Measurements from ENCODE around the gene MAP3K13. TPM values are rescaled to one million over a fixed set of nuclear protein-coding genes. Genes with fewer than 3 reads are reported as not detected.
"Not testable (repeated sequence)": the region's sequence is repeated elsewhere in the genome, so short reads cannot be mapped to it uniquely, and the experiment has no call there.

Gene MAP3K13
- total RNA-seq, 2 experiments from 2014 or later: 14.3 to 17.6 TPM

DNA sequence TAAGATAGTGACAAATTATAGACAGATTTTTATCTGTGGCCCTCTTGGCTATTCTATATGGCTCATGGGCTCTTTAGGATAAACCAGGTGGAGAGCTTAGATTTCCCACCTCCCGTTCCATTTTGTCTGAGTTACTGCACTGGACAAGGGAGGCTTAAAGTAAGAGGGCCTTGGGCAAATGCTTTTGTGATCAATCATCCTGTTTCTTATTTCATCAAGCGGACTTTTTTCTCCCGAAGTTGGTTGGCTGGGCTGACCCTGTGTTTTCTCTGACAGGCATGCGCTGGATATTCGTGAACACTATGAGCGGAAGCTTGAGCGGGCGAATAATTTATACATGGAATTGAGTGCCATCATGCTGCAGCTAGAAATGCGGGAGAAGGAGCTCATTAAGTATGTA, 102.5 kb downstream of the MAP3K13 start:
- Mint-ChIP-seq H3K27me3 (no peaks in the 10 kb centered on the region), H3K36me3 (ENCODE audit: low read depth) (peaks cover 2% of the 10 kb centered on the region), H3K27ac (no peak overlapping the region), H3K9me3 (ENCODE audit: low read depth) (no peaks in the 10 kb centered on the region), H3K4me1 (no peaks in the 10 kb centered on the region), H3K4me3 (no peak overlapping the region)
- intact Hi-C loops (cut with DNase I, micrococcal nuclease): no loop called here
- ChIA-PET POLR2A (no interaction called here), CTCF (no interaction called here)
- no peak for ATAC-seq
- DNase-seq: no peak

- intact Hi-C loops (cut with DNase I, micrococcal nuclease); ATAC-seq; POLR2A ChIA-PET; DNase-seq; H3K27me3 Mint-ChIP-seq; H3K27ac Mint-ChIP-seq; H3K4me1 Mint-ChIP-seq; H3K9me3 Mint-ChIP-seq (ENCODE audit: low read depth); H3K36me3 Mint-ChIP-seq (ENCODE audit: low read depth); H3K4me3 Mint-ChIP-seq: not testable (repeated sequence)
- CTCF ChIA-PET: interaction anchor here (0.7 kb wide), 1 partner anchor 158 kb away, joined by 4 read pairs; no protein-coding TSS in a partner anchor
Measured at GRCh38 chr3:185466123-185466522, 103.2 kb downstream of the MAP3K13 start.

- POLR2A ChIA-PET: interaction anchor here (1.2 kb wide), 1 partner anchor 19 kb away, joined by 3 read pairs; no protein-coding TSS in a partner anchor
- H3K36me3 Mint-ChIP-seq (ENCODE audit: low read depth): peaks cover 10% of the 10 kb centered on the region
- ATAC-seq (no peak), DNase-seq (no peak)
- no peaks in the 10 kb centered on the region for H3K27me3 Mint-ChIP-seq
- H3K4me1 Mint-ChIP-seq: no peaks in the 10 kb centered on the region
- no peaks in the 10 kb centered on the region for H3K9me3 Mint-ChIP-seq (ENCODE audit: low read depth)
- H3K4me3 Mint-ChIP-seq: no peak overlapping the region
- no peak overlapping the region for H3K27ac Mint-ChIP-seq
- intact Hi-C loops (cut with DNase I, micrococcal nuclease): no loop called here
- CTCF ChIA-PET: interaction anchor here (0.5 to 1.1 kb wide), 4 partner anchors 11 to 103 kb away, joined by 3 read pairs; no protein-coding TSS in a partner anchor
Measured at GRCh38 chr3:185469542-185469941, 106.6 kb downstream of the MAP3K13 start.

GRCh38 chr3:185470323-185470722, 107.4 kb downstream of the MAP3K13 start:
- no peaks in the 10 kb centered on the region for H3K27me3 Mint-ChIP-seq
- DNase-seq: no peak
- no peak for ATAC-seq
- H3K36me3 Mint-ChIP-seq (ENCODE audit: low read depth): peaks cover 10% of the 10 kb centered on the region
- H3K4me1 Mint-ChIP-seq: no peaks in the 10 kb centered on the region
- CTCF ChIA-PET: interaction anchor here (0.7 to 1.0 kb wide), 2 partner anchors 89 to 103 kb away, joined by 3 read pairs; no protein-coding TSS in a partner anchor
- intact Hi-C loops (cut with DNase I, micrococcal nuclease): no loop called here
- no peaks in the 10 kb centered on the region for H3K9me3 Mint-ChIP-seq (ENCODE audit: low read depth)
- no peak overlapping the region for H3K27ac Mint-ChIP-seq
- H3K4me3 Mint-ChIP-seq: no peak overlapping the region
- POLR2A ChIA-PET: no interaction called here

- ATAC-seq (no peak), DNase-seq (no peak)
- Mint-ChIP-seq H3K4me1 (no peaks in the 10 kb centered on the region), H3K36me3 (ENCODE audit: low read depth) (peaks cover 15% of the 10 kb centered on the region), H3K27ac (no peak overlapping the region), H3K9me3 (ENCODE audit: low read depth) (no peaks in the 10 kb centered on the region), H3K27me3 (no peaks in the 10 kb centered on the region), H3K4me3 (no peak overlapping the region)
- ChIA-PET CTCF (no interaction called here), POLR2A (no interaction called here)
- intact Hi-C loops (cut with DNase I, micrococcal nuclease): no loop called here
Measured at GRCh38 chr3:185473290-185473815, 110.4 kb downstream of the MAP3K13 start.

GRCh38 chr3:185474922-185475321, 112.0 kb downstream of the MAP3K13 start:
- H3K4me3 Mint-ChIP-seq; H3K27me3 Mint-ChIP-seq; intact Hi-C loops (cut with DNase I, micrococcal nuclease); DNase-seq; ATAC-seq; H3K4me1 Mint-ChIP-seq; CTCF ChIA-PET; POLR2A ChIA-PET; H3K27ac Mint-ChIP-seq; H3K9me3 Mint-ChIP-seq (ENCODE audit: low read depth): not testable (repeated sequence)
- peaks cover 18% of the 10 kb centered on the region for H3K36me3 Mint-ChIP-seq (ENCODE audit: low read depth)

DNA sequence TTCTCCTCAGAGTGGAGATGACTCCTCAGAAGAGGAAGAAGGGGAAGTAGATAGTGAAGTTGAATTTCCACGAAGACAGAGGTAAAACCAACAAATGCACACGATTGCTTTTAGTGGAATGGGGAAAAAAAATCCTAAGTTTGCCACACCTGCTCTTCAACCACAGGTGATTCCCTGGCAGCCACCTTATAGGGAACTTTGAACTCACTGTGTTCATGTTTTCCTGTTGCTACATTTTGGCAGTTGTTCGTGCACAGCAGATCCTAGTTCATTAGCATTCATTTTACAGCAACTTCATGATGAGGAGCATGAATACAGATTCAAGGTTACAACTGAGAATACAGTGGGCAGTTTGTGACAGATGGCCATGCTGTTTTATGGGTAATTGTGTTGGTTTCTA, 114.4 kb downstream of the MAP3K13 start:
- ChIA-PET CTCF (interaction anchor here (0.8 kb wide), 1 partner anchor 98 kb away, joined by 4 read pairs; no protein-coding TSS in a partner anchor), POLR2A (no interaction called here)
- DNase-seq (no peak), ATAC-seq (no peak)
- Mint-ChIP-seq H3K27me3 (no peaks in the 10 kb centered on the region), H3K4me3 (no peak overlapping the region), H3K4me1 (no peaks in the 10 kb centered on the region), H3K36me3 (ENCODE audit: low read depth) (peaks cover 34% of the 10 kb centered on the region), H3K27ac (no peak overlapping the region), H3K9me3 (ENCODE audit: low read depth) (no peaks in the 10 kb centered on the region)
- intact Hi-C loops (cut with DNase I, micrococcal nuclease): no loop called here

- Mint-ChIP-seq H3K4me1 (peaks cover 6% of the 10 kb centered on the region), H3K4me3 (no peak overlapping the region), H3K27me3 (no peaks in the 10 kb centered on the region), H3K36me3 (ENCODE audit: low read depth) (peaks cover 35% of the 10 kb centered on the region), H3K27ac (no peak overlapping the region), H3K9me3 (ENCODE audit: low read depth) (no peaks in the 10 kb centered on the region)
- no peak for ATAC-seq
- ChIA-PET POLR2A (no interaction called here), CTCF (interaction anchor here (0.7 kb wide), 1 partner anchor 43 kb away, joined by 3 read pairs; no protein-coding TSS in a partner anchor)
- intact Hi-C loops (cut with DNase I, micrococcal nuclease): no loop called here
- no peak for DNase-seq
Measured at GRCh38 chr3:185479373-185479945, 116.5 kb downstream of the MAP3K13 start.

DNA sequence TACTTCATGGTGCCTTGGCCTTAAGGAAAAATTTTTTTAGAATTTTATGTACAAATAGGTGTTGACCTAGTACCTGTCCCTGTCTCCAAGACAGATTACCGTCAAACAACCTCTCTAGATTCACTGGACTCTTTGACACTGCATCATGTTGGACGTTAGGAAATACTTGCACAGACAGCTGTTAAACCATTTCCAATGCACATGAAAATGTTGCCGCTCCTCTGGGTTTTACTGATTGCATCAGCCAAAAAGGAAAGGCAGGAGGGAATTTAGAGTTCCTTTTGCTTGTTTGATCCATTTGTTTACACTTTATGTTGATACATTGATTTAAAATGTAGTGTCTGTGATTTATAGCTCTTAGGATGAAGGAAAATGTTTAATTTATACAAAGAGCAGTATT, 121.4 kb downstream of the MAP3K13 start:
- Mint-ChIP-seq H3K4me3 (no peak overlapping the region), H3K36me3 (ENCODE audit: low read depth) (peaks cover 58% of the 10 kb centered on the region), H3K27me3 (no peaks in the 10 kb centered on the region), H3K9me3 (ENCODE audit: low read depth) (no peaks in the 10 kb centered on the region), H3K4me1 (peaks cover 6% of the 10 kb centered on the region), H3K27ac (no peak overlapping the region)
- intact Hi-C loops (cut with DNase I, micrococcal nuclease): no loop called here
- POLR2A ChIA-PET: no interaction called here
- CTCF ChIA-PET: interaction anchor here (0.6 to 0.9 kb wide), 2 partner anchors 90 to 158 kb away, joined by 3 read pairs; no protein-coding TSS in a partner anchor
- no peak for ATAC-seq
- DNase-seq: no peak

DNA sequence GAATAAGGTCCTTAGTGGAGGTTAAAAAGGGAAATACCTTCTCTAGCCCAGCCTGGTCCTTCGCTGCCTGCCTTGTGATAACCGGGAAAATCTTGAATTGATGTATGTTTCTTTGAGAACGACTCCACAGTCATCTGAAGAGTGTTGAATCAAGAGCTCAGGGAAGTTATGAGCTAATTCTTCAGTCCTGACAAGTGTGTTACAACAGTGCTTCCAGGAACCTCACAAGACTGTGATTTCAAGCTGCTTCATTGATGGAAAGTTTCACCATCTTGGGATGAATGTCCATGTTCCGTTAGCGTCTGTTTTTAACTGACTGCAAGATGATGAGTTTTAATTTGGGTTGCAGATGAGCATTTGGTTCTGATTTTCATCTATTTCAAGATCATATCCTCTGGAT, 123.5 kb downstream of the MAP3K13 start:
- ChIA-PET CTCF (interaction anchor here (0.7 kb wide), 1 partner anchor 60 kb away, joined by 3 read pairs; no protein-coding TSS in a partner anchor), POLR2A (no interaction called here)
- Mint-ChIP-seq H3K27me3 (no peaks in the 10 kb centered on the region), H3K4me3 (no peak overlapping the region), H3K9me3 (ENCODE audit: low read depth) (no peaks in the 10 kb centered on the region), H3K4me1 (peaks cover 6% of the 10 kb centered on the region), H3K36me3 (ENCODE audit: low read depth) (peaks cover 55% of the 10 kb centered on the region), H3K27ac (no peak overlapping the region)
- ATAC-seq (no peak), DNase-seq (no peak)
- intact Hi-C loops (cut with DNase I, micrococcal nuclease): no loop called here

GRCh38 chr3:185488465-185488864, 125.5 kb downstream of the MAP3K13 start:
- H3K27ac Mint-ChIP-seq: no peak overlapping the region
- CTCF ChIA-PET: interaction anchor here (1.4 kb wide), 1 partner anchor 71 kb away, joined by 5 read pairs; no protein-coding TSS in a partner anchor
- no peaks in the 10 kb centered on the region for H3K9me3 Mint-ChIP-seq (ENCODE audit: low read depth)
- no peak overlapping the region for H3K4me3 Mint-ChIP-seq
- no peaks in the 10 kb centered on the region for H3K27me3 Mint-ChIP-seq
- peaks cover 2% of the 10 kb centered on the region for H3K4me1 Mint-ChIP-seq
- no peak for ATAC-seq
- no peak for DNase-seq
- H3K36me3 Mint-ChIP-seq (ENCODE audit: low read depth): peaks cover 46% of the 10 kb centered on the region
- intact Hi-C loops (cut with DNase I, micrococcal nuclease): no loop called here
- POLR2A ChIA-PET: interaction anchor here (0.6 to 1.3 kb wide), 2 partner anchors 11 to 20 kb away, joined by 3 read pairs; no protein-coding TSS in a partner anchor

- Mint-ChIP-seq H3K27ac (no peak overlapping the region), H3K4me3 (no peak overlapping the region), H3K36me3 (ENCODE audit: low read depth) (peaks cover 53% of the 10 kb centered on the region), H3K9me3 (ENCODE audit: low read depth) (no peaks in the 10 kb centered on the region), H3K27me3 (no peaks in the 10 kb centered on the region), H3K4me1 (no peaks in the 10 kb centered on the region)
- ChIA-PET CTCF (interaction anchor here (1.4 kb wide), 1 partner anchor 70 kb away, joined by 5 read pairs; no protein-coding TSS in a partner anchor), POLR2A (no interaction called here)
- DNase-seq (no peak), ATAC-seq (no peak)
- intact Hi-C loops (cut with DNase I, micrococcal nuclease): no loop called here
Measured at GRCh38 chr3:185489462-185489861, 126.5 kb downstream of the MAP3K13 start.
